Activated T-cell treated with anti-CD3 and anti-CD28 coated beads for 1 hour (primary cell): Measurements from ENCODE around the gene MAPK8IP2.
"Not testable (repeated sequence)": the region's sequence is repeated elsewhere in the genome, so short reads cannot be mapped to it uniquely, and the experiment has no call there.

Source experiments
- DNase-seq: peaks from one replicate; pipeline ENCODE4 v3.0.0-alpha.2; 2020; ENCODE audit warnings: low read depth

Gene MAPK8IP2

GRCh38 chr22:50599816-50600455 lies 657 bp upstream of the MAPK8IP2 start:
- peak; percentile 49 for DNase-seq

GRCh38 chr22:50600967-50601668 lies 525 bp downstream of the MAPK8IP2 start:
- DNase-seq: no peak

- DNase-seq: no peak
These were observed 1.2 kb downstream of the MAPK8IP2 start for GRCh38 chr22:50601669-50602337.

GRCh38 chr22:50602338-50602700 lies 1.7 kb downstream of the MAPK8IP2 start:
- no peak for DNase-seq

GRCh38 chr22:50603511-50604255 lies 3.1 kb downstream of the MAPK8IP2 start:
- DNase-seq: no peak

GRCh38 chr22:50604256-50605001 lies 3.8 kb downstream of the MAPK8IP2 start:
- no peak for DNase-seq

- DNase-seq: no peak
These were observed 4.5 kb downstream of the MAPK8IP2 start for GRCh38 chr22:50605002-50605612.

GRCh38 chr22:50605613-50606074 lies 5.1 kb downstream of the MAPK8IP2 start:
- no peak for DNase-seq

- no peak for DNase-seq
These were observed 5.8 kb downstream of the MAPK8IP2 start for GRCh38 chr22:50606165-50606945.

- DNase-seq: no peak
These were observed 6.5 kb downstream of the MAPK8IP2 start for GRCh38 chr22:50606946-50607658.

GRCh38 chr22:50607659-50608020 lies 7.0 kb downstream of the MAPK8IP2 start:
- no peak for DNase-seq

- DNase-seq: not testable (repeated sequence)
These were observed 7.7 kb downstream of the MAPK8IP2 start for GRCh38 chr22:50608058-50608840.

- DNase-seq: no peak
These were observed 8.4 kb downstream of the MAPK8IP2 start for GRCh38 chr22:50608996-50609395.

GRCh38 chr22:50609599-50609998 lies 9.0 kb downstream of the MAPK8IP2 start:
- no peak for DNase-seq

GRCh38 chr22:50610041-50610451 lies 9.5 kb downstream of the MAPK8IP2 start:
- no peak for DNase-seq

GRCh38 chr22:50610581-50610980 lies 10.0 kb downstream of the MAPK8IP2 start:
- no peak for DNase-seq

GRCh38 chr22:50611341-50612060 lies 10.9 kb downstream of the MAPK8IP2 start:
- no peak for DNase-seq

- no peak for DNase-seq
These were observed 11.6 kb downstream of the MAPK8IP2 start for GRCh38 chr22:50612168-50612527.
